GM23338 (cell line): ENCODE data around the gene UBAP2. TPM values are rescaled to one million over a fixed set of nuclear protein-coding genes. Genes with fewer than 3 reads are reported as not detected.

Experiments used
- ATAC-seq: fragments of 200-7000 bp; cut with Tn5 transposase; 3 replicates; pipeline ENCODE4 v1.9.1; 2020
- DNase-seq: peaks from one replicate; pipeline ENCODE4 v3.0.0-alpha.2; 2015; ENCODE audit warnings: low spot score
- H2AFZ ChIP-seq: fragments of 200-600 bp; sonication (generic); 2 replicates; pipeline ENCODE4 v1.8.0; 2016; ENCODE audit warnings: antibody characterized with exemption, mild to moderate bottlenecking, moderate library complexity
- H3F3A ChIP-seq: fragments of 200-600 bp; sonication (generic); replicated peaks from 2 replicates; pipeline ENCODE4 v1.8.0; 2017; ENCODE audit warnings: antibody characterized with exemption, mixed run types, low read depth
- H3K27ac ChIP-seq: fragments of 200-600 bp; sonication (generic); 2 replicates; pipeline ENCODE4 v1.6.1; 2016; ENCODE audit warnings: low read depth
- H3K27me3 ChIP-seq: fragments of 200-600 bp; sonication (generic); 2 replicates; pipeline ENCODE4 v1.8.0; 2016; ENCODE audit warnings: mild to moderate bottlenecking, mixed run types, moderate library complexity; ENCODE audit not compliant: insufficient read depth
- H3K36me3 ChIP-seq: fragments of 200-600 bp; sonication (generic); 2 replicates; pipeline ENCODE4 v1.8.0; 2016; ENCODE audit warnings: mild to moderate bottlenecking; ENCODE audit not compliant: insufficient read depth
- H3K4me1 ChIP-seq: fragments of 200-600 bp; sonication (generic); 2 replicates; pipeline ENCODE4 v1.8.0; 2016; ENCODE audit warnings: mild to moderate bottlenecking, moderate library complexity; ENCODE audit not compliant: insufficient read depth
- H3K4me2 ChIP-seq: fragments of 200-600 bp; sonication (generic); 2 replicates; pipeline ENCODE4 v1.7.1; 2017; ENCODE audit warnings: mixed run types
- H3K4me3 ChIP-seq: fragments of 200-600 bp; sonication (generic); 2 replicates; pipeline ENCODE4 v1.6.1; 2016; ENCODE audit warnings: mixed run types
- H3K79me2 ChIP-seq: fragments of 200-600 bp; sonication (generic); replicated peaks from 2 replicates; pipeline ENCODE4 v1.8.0; 2017; ENCODE audit warnings: mild to moderate bottlenecking; ENCODE audit not compliant: insufficient read depth
- H3K9me2 ChIP-seq: fragments of 200-600 bp; sonication (generic); 2 replicates; pipeline ENCODE4 v1.8.0; 2017; ENCODE audit not compliant: insufficient read depth
- H4K20me1 ChIP-seq: fragments of 200-600 bp; sonication (generic); replicated peaks from 2 replicates; pipeline ENCODE4 v1.8.0; 2017; ENCODE audit warnings: mild to moderate bottlenecking; ENCODE audit not compliant: insufficient read depth
- H3K27ac Mint-ChIP-seq: 2 replicates; pipeline ENCODE4 v1.8.0; 2020; ENCODE audit warnings: inconsistent platforms, mild to moderate bottlenecking, moderate library complexity, mixed read lengths
- H3K27me3 Mint-ChIP-seq: 3 replicates; pipeline ENCODE4 v1.8.0; 2022; ENCODE audit warnings: low read depth, mild to moderate bottlenecking, moderate library complexity, mixed read lengths, inconsistent platforms; ENCODE audit not compliant: insufficient read depth, poor library complexity
- H3K36me3 Mint-ChIP-seq: 3 replicates; pipeline ENCODE4 v1.8.0; 2021; ENCODE audit warnings: low read depth, mild to moderate bottlenecking, inconsistent platforms, moderate library complexity, mixed read lengths
- H3K4me1 Mint-ChIP-seq: 3 replicates; pipeline ENCODE4 v1.8.0; 2020; ENCODE audit warnings: mild to moderate bottlenecking, inconsistent platforms, mixed read lengths
- H3K4me3 Mint-ChIP-seq: 3 replicates; pipeline ENCODE4 v1.8.0; 2021; ENCODE audit warnings: moderate library complexity, mild to moderate bottlenecking, inconsistent platforms, mixed read lengths
- H3K9me3 Mint-ChIP-seq: 3 replicates; pipeline ENCODE4 v1.8.0; 2020; ENCODE audit warnings: moderate library complexity, mild to moderate bottlenecking, inconsistent platforms, mixed read lengths
- CREB1 ChIP-seq: fragments of 250-450 bp; sonication (Bioruptor Pico); IDR thresholded peaks from 2 replicates; pipeline ENCODE4 v1.5.0; 2020; ENCODE audit warnings: low read depth, mild to moderate bottlenecking, moderate library complexity
- CTCF ChIP-seq, 2 experiments: fragments of 200-600 bp in 1 of 2; sonication (generic) in 1 of 2; conservative IDR thresholded peaks; 2 replicates each; pipeline versions ENCODE4 v1.5.1 to v1.6.1; 2016 to 2017; ENCODE audit warnings: antibody characterized with exemption in 2 of 2, low read depth in 2 of 2, mild to moderate bottlenecking in 2 of 2, moderate library complexity in 1 of 2
- ETS1 ChIP-seq: IDR thresholded peaks from 2 replicates; pipeline ENCODE4 v1.6.1; 2016; ENCODE audit warnings: antibody characterized with exemption
- EZH2 ChIP-seq: fragments of 200-600 bp; sonication (generic); IDR thresholded peaks from one replicate; pipeline ENCODE4 v1.8.0; 2017; ENCODE audit warnings: antibody characterized with exemption, mild to moderate bottlenecking, low read depth; ENCODE audit not compliant: unreplicated experiment
- EZH2phosphoT487 ChIP-seq: fragments of 200-600 bp; sonication (generic); IDR thresholded peaks from one replicate; pipeline ENCODE4 v1.8.1; 2018; ENCODE audit warnings: antibody characterized with exemption; ENCODE audit not compliant: unreplicated experiment
- JUNB ChIP-seq: IDR thresholded peaks from one replicate; pipeline ENCODE4 v1.6.1; 2016; ENCODE audit warnings: antibody characterized with exemption; ENCODE audit not compliant: unreplicated experiment
- NANOG ChIP-seq: IDR thresholded peaks from 2 replicates; pipeline ENCODE4 v1.6.1; 2016; ENCODE audit warnings: antibody characterized with exemption, borderline replicate concordance
- POLR2AphosphoS5 ChIP-seq: IDR thresholded peaks from 2 replicates; pipeline ENCODE4 v1.6.1; 2016; ENCODE audit warnings: antibody characterized with exemption, low read depth
- REST ChIP-seq: IDR thresholded peaks from one replicate; pipeline ENCODE4 v1.6.1; 2018; ENCODE audit warnings: antibody characterized with exemption; ENCODE audit not compliant: unreplicated experiment
- STAT1 ChIP-seq: IDR thresholded peaks from one replicate; pipeline ENCODE4 v1.6.1; 2016; ENCODE audit warnings: antibody characterized with exemption; ENCODE audit not compliant: unreplicated experiment
- ZNF114 ChIP-seq: fragments of 250-450 bp; sonication (Bioruptor Pico); IDR thresholded peaks from 2 replicates; pipeline ENCODE4 v1.5.0; 2020; ENCODE audit warnings: mild to moderate bottlenecking, moderate library complexity
- ZNF331 ChIP-seq: fragments of 250-450 bp; sonication (Bioruptor Pico); IDR thresholded peaks from 2 replicates; pipeline ENCODE4 v1.5.0; 2020; ENCODE audit warnings: low read depth, mild to moderate bottlenecking, moderate library complexity
- ZNF462 ChIP-seq: fragments of 250-450 bp; sonication (Bioruptor Pico); IDR thresholded peaks from 2 replicates; pipeline ENCODE4 v1.5.0; 2020; ENCODE audit warnings: mild to moderate bottlenecking, moderate library complexity
- polyA plus RNA-seq: library from polyadenylated mRNA; unstranded; fragments of >200 nt; fragmentation: Nextera tagmentation; extraction: Ambion mirVana; gene quantifications from 2 replicates; pipeline ENCODE4 v1.2.1, GENCODE V29; 2016
- total RNA-seq: library from RNA; depleted of rRNA; stranded (reverse); fragments of >200 nt; shearing (Covaris generic); gene quantifications from 2 replicates; pipeline ENCODE4 v1.2.3, GENCODE V29; 2014

Gene UBAP2
- total and polyA plus RNA-seq, 2 experiments from 2014 or later, result 47.4 to 56.4 TPM

- H3K36me3 Mint-ChIP-seq, result peaks cover 19% of the 10 kb centered on the region
- Histone ChIP-seq H3K36me3 (peaks cover 11% of the 10 kb centered on the region; the same call in 1 of the 2 replicates), H3K4me2 (no peak overlapping the region), H3K4me1 (no peaks in the 10 kb centered on the region), H4K20me1 (peaks cover 66% of the 10 kb centered on the region), H3K27ac (no peak overlapping the region), H3K27me3 (no peaks in the 10 kb centered on the region), H2AFZ (no peak overlapping the region), H3K4me3 (no peak overlapping the region), H3K9me2 (no peaks in the 10 kb centered on the region), H3K79me2 (peaks cover 100% of the 10 kb centered on the region), H3F3A (0 out of 2 replicates have a peak, but pooled peaks cover 4% of the 10 kb centered on the region)
- H3K27ac Mint-ChIP-seq, result no peak overlapping the region
- no peaks in the 10 kb centered on the region for H3K9me3 Mint-ChIP-seq
- DNase-seq, result no peak
- no peak for TF ChIP-seq REST
- no peak for TF ChIP-seq STAT1
- no peak for TF ChIP-seq POLR2AphosphoS5
- TF ChIP-seq CREB1 (CRISPR knock-in tag), result no peak
- no peak for TF ChIP-seq EZH2phosphoT487
- TF ChIP-seq ZNF462 (CRISPR knock-in tag), result no peak
- no peak for TF ChIP-seq EZH2
- TF ChIP-seq ZNF331 (CRISPR knock-in tag), result no peak
- TF ChIP-seq JUNB, result no peak
- TF ChIP-seq CTCF (conservative IDR thresholded peaks at IDR 0.05; ENCODE audit: low read depth in 2 of 2), result no peak
- TF ChIP-seq ZNF114 (CRISPR knock-in tag), result no peak
- TF ChIP-seq ETS1, result no peak
- no peak for TF ChIP-seq NANOG
- H3K4me3 Mint-ChIP-seq, result no peak overlapping the region
- ATAC-seq, result no peak
- no peaks in the 10 kb centered on the region for H3K4me1 Mint-ChIP-seq
- peaks cover 5% of the 10 kb centered on the region for H3K27me3 Mint-ChIP-seq
Observed at GRCh38 chr9:34027845-34028574, 20.7 kb downstream of the UBAP2 start.
